Measurements from ENCODE around the gene ANXA2R.
"Not testable (repeated sequence)": the region's sequence is repeated elsewhere in the genome, so short reads cannot be mapped to it uniquely, and the experiment has no call there.

Gene ANXA2R

GRCh38 chr5:43065387-43065947 lies 25.3 kb upstream of the ANXA2R start:
- Histone ChIP-seq H3K4me2 (ENCODE audit: insufficient read depth, low read length, poor library complexity, severe bottlenecking) (peak overlapping the region; percentile 75), H4K8ac (ENCODE audit: low read depth, low read length) (no peak overlapping the region), H3K18ac (ENCODE audit: low read length) (no peak overlapping the region), H3K23ac (ENCODE audit: low read depth, low read length, poor library complexity) (no peak overlapping the region), H3K27ac (replicated peaks; ENCODE audit: low read length) (peak overlapping the region; percentile 83), H2BK15ac (ENCODE audit: low read length) (no peak overlapping the region), H3K4me1 (ENCODE audit: control insufficient read depth in 2 of 2, insufficient read depth in 1 of 2, low read depth in 1 of 2, low read length in 2 of 2) (peaks cover 5 to 8% of the 10 kb centered on the region in 2 donors), H3K4me3 (ENCODE audit: low read length in 2 of 2) (peak overlapping the region; percentile 87 to 93), H2BK12ac (ENCODE audit: low read length) (no peak overlapping the region), H2BK120ac (ENCODE audit: low read depth, low read length) (no peak overlapping the region), H2AFZ (ENCODE audit: low read length) (peak overlapping the region; percentile 82), H3K27me3 (ENCODE audit: control insufficient read depth in 3 of 3, insufficient read depth in 3 of 3, low read depth in 1 of 3, low read length in 3 of 3) (peaks cover 0 to 1% (median 0%) of the 10 kb centered on the region in 3 experiments), H3K9ac (ENCODE audit: low read depth, low read length, poor library complexity) (peak overlapping the region; percentile 86), H3K4ac (ENCODE audit: low read length) (no peak overlapping the region), H2AK5ac (ENCODE audit: low read depth, low read length) (no peak overlapping the region), H3K9me3 (replicated peaks in 1 of 2; ENCODE audit: control insufficient read depth in 2 of 2, insufficient read depth in 1 of 2, low read depth in 1 of 2, low read length in 2 of 2) (peaks cover 0 to under 1% of the 10 kb centered on the region in 2 donors), H2BK5ac (ENCODE audit: low read length) (no peak overlapping the region), H4K91ac (ENCODE audit: low read depth, low read length, poor library complexity) (no peak overlapping the region), H3K14ac (ENCODE audit: low read length) (no peak overlapping the region), H3K36me3 (replicated peaks in 1 of 2; ENCODE audit: control insufficient read depth in 2 of 2, insufficient read depth in 2 of 2, low read length in 2 of 2) (peaks cover 0 to 19% of the 10 kb centered on the region in 2 donors), H3K79me1 (ENCODE audit: low read depth, low read length) (peaks cover 3% of the 10 kb centered on the region)
- no CpG with 5 or more reads among the region's 18 CpGs for WGBS, 2 donors (ENCODE audit: extremely low coverage in 2 of 2, insufficient read length in 2 of 2, insufficient replicate concordance in 1 of 2)
- no peak for DNase-seq (ENCODE audit: low spot score)

GRCh38 chr5:43063721-43064171 lies 23.6 kb upstream of the ANXA2R start:
- no peak overlapping the region for H2BK120ac ChIP-seq (ENCODE audit: low read depth, low read length)
- H3K4ac ChIP-seq (ENCODE audit: low read length), result no peak overlapping the region
- peaks cover 0 to 1% (median 0%) of the 10 kb centered on the region in 3 experiments for H3K27me3 ChIP-seq (ENCODE audit: control insufficient read depth in 3 of 3, insufficient read depth in 3 of 3, low read depth in 1 of 3, low read length in 3 of 3)
- peaks cover 0 to 3% of the 10 kb centered on the region in 2 donors for H3K9me3 ChIP-seq (replicated peaks in 1 of 2; ENCODE audit: control insufficient read depth in 2 of 2, insufficient read depth in 1 of 2, low read depth in 1 of 2, low read length in 2 of 2)
- H3K4me2 ChIP-seq (ENCODE audit: insufficient read depth, low read length, poor library complexity, severe bottlenecking), result no peak overlapping the region
- peaks cover 3% of the 10 kb centered on the region for H3K79me1 ChIP-seq (ENCODE audit: low read depth, low read length)
- peak overlapping the region; percentile 71 for H2AK5ac ChIP-seq (ENCODE audit: low read depth, low read length)
- no peak overlapping the region for H2BK12ac ChIP-seq (ENCODE audit: low read length)
- no peak overlapping the region for H4K8ac ChIP-seq (ENCODE audit: low read depth, low read length)
- H3K14ac ChIP-seq (ENCODE audit: low read length), result no peak overlapping the region
- H2BK15ac ChIP-seq (ENCODE audit: low read length), result peak overlapping the region; percentile 54
- no peak overlapping the region for H4K91ac ChIP-seq (ENCODE audit: low read depth, low read length, poor library complexity)
- no peak for DNase-seq (ENCODE audit: low spot score)
- peaks cover 5 to 6% of the 10 kb centered on the region in 2 donors for H3K4me1 ChIP-seq (ENCODE audit: control insufficient read depth in 2 of 2, insufficient read depth in 1 of 2, low read depth in 1 of 2, low read length in 2 of 2)
- H3K27ac ChIP-seq (replicated peaks; ENCODE audit: low read length), result no peak overlapping the region
- WGBS, 2 donors (ENCODE audit: extremely low coverage in 2 of 2, insufficient read length in 2 of 2, insufficient replicate concordance in 1 of 2), result no CpG with 5 or more reads among the region's 12 CpGs
- H3K9ac ChIP-seq (ENCODE audit: low read depth, low read length, poor library complexity), result no peak overlapping the region
- H3K4me3 ChIP-seq (ENCODE audit: low read length in 2 of 2), result no peak overlapping the region
- peaks cover 0 to 6% of the 10 kb centered on the region in 2 donors for H3K36me3 ChIP-seq (replicated peaks in 1 of 2; ENCODE audit: control insufficient read depth in 2 of 2, insufficient read depth in 2 of 2, low read length in 2 of 2)
- H2BK5ac ChIP-seq (ENCODE audit: low read length), result peak overlapping the region; percentile 71
- H3K23ac ChIP-seq (ENCODE audit: low read depth, low read length, poor library complexity), result no peak overlapping the region
- H2AFZ ChIP-seq (ENCODE audit: low read length), result no peak overlapping the region
- peak overlapping the region; percentile 81 for H3K18ac ChIP-seq (ENCODE audit: low read length)

- Histone ChIP-seq H2BK120ac (ENCODE audit: low read depth, low read length) (no peak overlapping the region), H4K8ac (ENCODE audit: low read depth, low read length) (no peak overlapping the region), H3K4me2 (ENCODE audit: insufficient read depth, low read length, poor library complexity, severe bottlenecking) (no peak overlapping the region), H3K23ac (ENCODE audit: low read depth, low read length, poor library complexity) (no peak overlapping the region), H3K36me3 (replicated peaks in 1 of 2; ENCODE audit: control insufficient read depth in 2 of 2, insufficient read depth in 2 of 2, low read length in 2 of 2) (no peaks in the 10 kb centered on the region), H2BK15ac (ENCODE audit: low read length) (no peak overlapping the region), H2AFZ (ENCODE audit: low read length) (no peak overlapping the region), H4K91ac (ENCODE audit: low read depth, low read length, poor library complexity) (no peak overlapping the region), H3K27me3 (ENCODE audit: control insufficient read depth in 3 of 3, insufficient read depth in 3 of 3, low read depth in 1 of 3, low read length in 3 of 3) (peaks cover 0 to 1% (median 0%) of the 10 kb centered on the region in 3 experiments), H3K18ac (ENCODE audit: low read length) (no peak overlapping the region), H3K4me3 (ENCODE audit: low read length in 2 of 2) (no peak overlapping the region), H3K27ac (replicated peaks; ENCODE audit: low read length) (peak overlapping the region; percentile 29), H2AK5ac (ENCODE audit: low read depth, low read length) (no peak overlapping the region), H3K79me1 (ENCODE audit: low read depth, low read length) (peaks cover 3% of the 10 kb centered on the region), H3K9ac (ENCODE audit: low read depth, low read length, poor library complexity) (no peak overlapping the region), H2BK12ac (ENCODE audit: low read length) (no peak overlapping the region), H2BK5ac (ENCODE audit: low read length) (no peak overlapping the region), H3K14ac (ENCODE audit: low read length) (no peak overlapping the region), H3K9me3 (replicated peaks in 1 of 2; ENCODE audit: control insufficient read depth in 2 of 2, insufficient read depth in 1 of 2, low read depth in 1 of 2, low read length in 2 of 2) (peaks cover 0 to 3% of the 10 kb centered on the region in 2 donors), H3K4me1 (ENCODE audit: control insufficient read depth in 2 of 2, insufficient read depth in 1 of 2, low read depth in 1 of 2, low read length in 2 of 2) (no peaks in the 10 kb centered on the region), H3K4ac (ENCODE audit: low read length) (no peak overlapping the region)
- WGBS, 2 donors (ENCODE audit: extremely low coverage in 2 of 2, insufficient read length in 2 of 2, insufficient replicate concordance in 1 of 2), result no CpG with 5 or more reads among the region's 5 CpGs
- DNase-seq (ENCODE audit: low spot score), result no peak
Measured at GRCh38 chr5:43061352-43062075, 21.4 kb upstream of the ANXA2R start.

GRCh38 chr5:43060020-43060419 lies 19.9 kb upstream of the ANXA2R start:
- H3K9me3 ChIP-seq (replicated peaks in 1 of 2; ENCODE audit: control insufficient read depth in 2 of 2, insufficient read depth in 1 of 2, low read depth in 1 of 2, low read length in 2 of 2); H3K9ac ChIP-seq (ENCODE audit: low read depth, low read length, poor library complexity); H4K91ac ChIP-seq (ENCODE audit: low read depth, low read length, poor library complexity); H3K4me2 ChIP-seq (ENCODE audit: insufficient read depth, low read length, poor library complexity, severe bottlenecking); H2BK5ac ChIP-seq (ENCODE audit: low read length); H3K79me1 ChIP-seq (ENCODE audit: low read depth, low read length); H2AK5ac ChIP-seq (ENCODE audit: low read depth, low read length); H2AFZ ChIP-seq (ENCODE audit: low read length); H2BK12ac ChIP-seq (ENCODE audit: low read length); H3K4ac ChIP-seq (ENCODE audit: low read length); H3K27me3 ChIP-seq (ENCODE audit: control insufficient read depth in 3 of 3, insufficient read depth in 3 of 3, low read depth in 1 of 3, low read length in 3 of 3); H3K23ac ChIP-seq (ENCODE audit: low read depth, low read length, poor library complexity); H4K8ac ChIP-seq (ENCODE audit: low read depth, low read length); H3K4me1 ChIP-seq (ENCODE audit: control insufficient read depth in 2 of 2, insufficient read depth in 1 of 2, low read depth in 1 of 2, low read length in 2 of 2); H3K27ac ChIP-seq (replicated peaks; ENCODE audit: low read length); H2BK120ac ChIP-seq (ENCODE audit: low read depth, low read length); H3K18ac ChIP-seq (ENCODE audit: low read length); H3K14ac ChIP-seq (ENCODE audit: low read length); H3K4me3 ChIP-seq (ENCODE audit: low read length in 2 of 2); H2BK15ac ChIP-seq (ENCODE audit: low read length); DNase-seq (ENCODE audit: low spot score); H3K36me3 ChIP-seq (replicated peaks in 1 of 2; ENCODE audit: control insufficient read depth in 2 of 2, insufficient read depth in 2 of 2, low read length in 2 of 2): not testable (repeated sequence)
- WGBS, 2 donors (ENCODE audit: extremely low coverage in 2 of 2, insufficient read length in 2 of 2, insufficient replicate concordance in 1 of 2), result no CpG with 5 or more reads among the region's 2 CpGs
